ENCODE measurements around the gene LHX8. TPM values are rescaled to one million over a fixed set of nuclear protein-coding genes. Genes with fewer than 3 reads are reported as not detected.

Gene LHX8
- total and polyA plus RNA-seq, 10 of the 15 experiments (the other 5 are each of a cell fraction or from before 2014, with no cell fraction given): not detected

DNA sequence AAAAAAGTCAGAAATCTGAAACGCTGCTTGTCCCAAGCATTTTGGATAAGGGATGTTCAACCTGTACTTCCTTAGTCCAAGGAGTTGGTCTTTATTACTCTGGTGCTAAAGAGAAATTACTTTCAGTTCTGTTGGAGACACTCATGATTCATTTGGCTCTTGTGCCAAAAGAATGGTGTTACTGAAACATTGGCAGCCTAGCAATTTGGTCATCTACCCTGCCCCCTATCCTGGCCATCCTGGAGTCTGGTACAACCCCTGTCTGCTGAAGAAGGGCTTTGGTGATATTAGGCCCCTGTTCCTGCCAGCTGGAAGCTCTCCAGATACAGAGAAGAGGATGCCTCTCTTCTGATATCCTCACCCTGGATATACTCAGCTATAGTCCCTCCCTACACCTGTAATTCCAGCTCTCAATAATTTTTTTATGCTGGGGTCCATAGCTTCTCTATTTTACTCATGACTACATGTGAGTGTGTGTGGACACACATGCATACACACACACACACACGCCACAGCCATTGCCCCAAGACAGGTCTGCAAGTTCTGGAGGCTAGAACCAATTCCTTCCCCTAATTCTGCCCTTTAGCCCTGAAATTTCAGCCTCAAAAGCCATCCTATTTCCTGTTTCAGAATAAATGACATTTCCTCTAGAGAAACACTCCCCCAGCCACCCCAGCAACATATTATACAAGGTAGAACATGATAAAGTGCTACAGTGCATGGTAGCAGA is 40.0 kb downstream of the LHX8 start:
- Histone ChIP-seq H3K4me1 (ENCODE audit: control insufficient read depth, insufficient read depth, low read length) (no peaks in the 10 kb centered on the region), H3K9me3 (replicated peaks; ENCODE audit: control insufficient read depth, insufficient read depth, low read length) (no peaks in the 10 kb centered on the region), H3K27me3 (replicated peaks in 1 of 2; ENCODE audit: control insufficient read depth in 2 of 2, insufficient read depth in 2 of 2, low read length in 1 of 2) (no peaks in the 10 kb centered on the region), H3K79me2 (ENCODE audit: control insufficient read depth, insufficient read depth, low read length) (no peaks in the 10 kb centered on the region), H3K27ac (ENCODE audit: control insufficient read depth, insufficient read depth) (no peak overlapping the region), H3K9ac (ENCODE audit: control insufficient read depth, insufficient read depth, low read length) (no peak overlapping the region), H3K4me3 (no peak overlapping the region), H2AFZ (ENCODE audit: control insufficient read depth, low read depth, low read length) (no peak overlapping the region), H3K36me3 (ENCODE audit: control insufficient read depth in 2 of 2, insufficient read depth in 2 of 2, low read length in 1 of 2) (no peaks in the 10 kb centered on the region), H3K4me2 (ENCODE audit: control insufficient read depth, insufficient read depth) (no peak overlapping the region), H4K20me1 (ENCODE audit: control insufficient read depth, insufficient read depth) (no peaks in the 10 kb centered on the region)
- 0% methylated on average over 2 of the region's 2 CpGs for WGBS (ENCODE audit: insufficient coverage, insufficient replicate concordance, low lambda C conversion rate, missing lambda C conversion rate)
- POLR2A ChIA-PET: no interaction called here
- intact Hi-C loops (cut with micrococcal nuclease; ENCODE audit: unreplicated experiment) (no loop called here), in situ Hi-C loops (cut with MboI) (no loop called here)
- TF ChIP-seq NR2C1 (IDR thresholded peaks at IDR 0.05) (no peak), SP1 (IDR thresholded peaks at IDR 0.05; ENCODE audit: low read depth, low read length) (no peak), BMI1 (IDR thresholded peaks at IDR 0.05; ENCODE audit: borderline replicate concordance) (no peak), BHLHE40 (IDR thresholded peaks at IDR 0.05; ENCODE audit: borderline replicate concordance in 1 of 2, low read depth in 2 of 2, low read length in 1 of 2) (no peak), KLF5 (IDR thresholded peaks at IDR 0.05; ENCODE audit: partially characterized antibody) (no peak), IRF4 (IDR thresholded peaks at IDR 0.05; ENCODE audit: low read depth, low read length) (no peak), FOS (IDR thresholded peaks at IDR 0.05; ENCODE audit: borderline replicate concordance, extremely low read depth, insufficient read length) (no peak), HCFC1 (IDR thresholded peaks at IDR 0.05; ENCODE audit: low read length) (no peak), EGR1 (IDR thresholded peaks at IDR 0.05; ENCODE audit: borderline replicate concordance in 1 of 2, low read depth in 2 of 2, low read length in 2 of 2) (no peak), SUPT20H (IDR thresholded peaks at IDR 0.05; ENCODE audit: borderline replicate concordance, control insufficient read depth, low read depth, low read length) (no peak), RFX5 (IDR thresholded peaks at IDR 0.05; ENCODE audit: low read depth, low read length) (no peak), JUNB (IDR thresholded peaks at IDR 0.05) (no peak), TBL1XR1 (IDR thresholded peaks at IDR 0.05; ENCODE audit: low read depth, low read length) (no peak), ZNF207 (IDR thresholded peaks at IDR 0.05; ENCODE audit: borderline replicate concordance) (no peak)
- TF ChIP-seq, protein P1, sequence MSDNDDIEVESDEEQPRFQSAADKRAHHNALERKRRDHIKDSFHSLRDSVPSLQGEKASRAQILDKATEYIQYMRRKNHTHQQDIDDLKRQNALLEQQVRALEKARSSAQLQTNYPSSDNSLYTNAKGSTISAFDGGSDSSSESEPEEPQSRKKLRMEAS (IDR thresholded peaks at IDR 0.05; ENCODE audit: low read depth, low read length): no peak
- TF ChIP-seq, protein P2, sequence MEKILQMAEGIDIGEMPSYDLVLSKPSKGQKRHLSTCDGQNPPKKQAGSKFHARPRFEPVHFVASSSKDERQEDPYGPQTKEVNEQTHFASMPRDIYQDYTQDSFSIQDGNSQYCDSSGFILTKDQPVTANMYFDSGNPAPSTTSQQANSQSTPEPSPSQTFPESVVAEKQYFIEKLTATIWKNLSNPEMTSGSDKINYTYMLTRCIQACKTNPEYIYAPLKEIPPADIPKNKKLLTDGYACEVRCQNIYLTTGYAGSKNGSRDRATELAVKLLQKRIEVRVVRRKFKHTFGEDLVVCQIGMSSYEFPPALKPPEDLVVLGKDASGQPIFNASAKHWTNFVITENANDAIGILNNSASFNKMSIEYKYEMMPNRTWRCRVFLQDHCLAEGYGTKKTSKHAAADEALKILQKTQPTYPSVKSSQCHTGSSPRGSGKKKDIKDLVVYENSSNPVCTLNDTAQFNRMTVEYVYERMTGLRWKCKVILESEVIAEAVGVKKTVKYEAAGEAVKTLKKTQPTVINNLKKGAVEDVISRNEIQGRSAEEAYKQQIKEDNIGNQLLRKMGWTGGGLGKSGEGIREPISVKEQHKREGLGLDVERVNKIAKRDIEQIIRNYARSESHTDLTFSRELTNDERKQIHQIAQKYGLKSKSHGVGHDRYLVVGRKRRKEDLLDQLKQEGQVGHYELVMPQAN (conservative IDR thresholded peaks at IDR 0.05): no peak
- TF ChIP-seq, protein P3, sequence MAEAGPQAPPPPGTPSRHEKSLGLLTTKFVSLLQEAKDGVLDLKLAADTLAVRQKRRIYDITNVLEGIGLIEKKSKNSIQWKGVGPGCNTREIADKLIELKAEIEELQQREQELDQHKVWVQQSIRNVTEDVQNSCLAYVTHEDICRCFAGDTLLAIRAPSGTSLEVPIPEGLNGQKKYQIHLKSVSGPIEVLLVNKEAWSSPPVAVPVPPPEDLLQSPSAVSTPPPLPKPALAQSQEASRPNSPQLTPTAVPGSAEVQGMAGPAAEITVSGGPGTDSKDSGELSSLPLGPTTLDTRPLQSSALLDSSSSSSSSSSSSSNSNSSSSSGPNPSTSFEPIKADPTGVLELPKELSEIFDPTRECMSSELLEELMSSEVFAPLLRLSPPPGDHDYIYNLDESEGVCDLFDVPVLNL (IDR thresholded peaks at IDR 0.05; ENCODE audit: low read depth, low read length): no peak
- RAD21 ChIA-PET (ENCODE audit: unreplicated experiment): no interaction called here
- FAIRE-seq (no peak), DNase-seq (ENCODE audit: low read depth, low spot score) (no peak), ATAC-seq (no peak)
- BruUV-seq (replicated peaks): no TSS peak
- SMC1A ChIA-PET (ENCODE audit: uncharacterized antibody, unreplicated experiment): no interaction called here
- CTCF ChIA-PET: no interaction called here
